GM10266 (cell line): ENCODE data around the gene LMX1B.

Source experiments
- DNase-seq: peaks from one replicate; pipeline ENCODE4 v3.0.0; 2012; ENCODE audit errors: extremely low spot score
- CTCF ChIP-seq: IDR thresholded peaks from 2 replicates; pipeline ENCODE4 v1.5.1; 2012; ENCODE audit warnings: mild to moderate bottlenecking, low read depth; ENCODE audit not compliant: control insufficient read depth, insufficient read depth; ENCODE audit errors: missing control alignments

Gene LMX1B

DNA sequence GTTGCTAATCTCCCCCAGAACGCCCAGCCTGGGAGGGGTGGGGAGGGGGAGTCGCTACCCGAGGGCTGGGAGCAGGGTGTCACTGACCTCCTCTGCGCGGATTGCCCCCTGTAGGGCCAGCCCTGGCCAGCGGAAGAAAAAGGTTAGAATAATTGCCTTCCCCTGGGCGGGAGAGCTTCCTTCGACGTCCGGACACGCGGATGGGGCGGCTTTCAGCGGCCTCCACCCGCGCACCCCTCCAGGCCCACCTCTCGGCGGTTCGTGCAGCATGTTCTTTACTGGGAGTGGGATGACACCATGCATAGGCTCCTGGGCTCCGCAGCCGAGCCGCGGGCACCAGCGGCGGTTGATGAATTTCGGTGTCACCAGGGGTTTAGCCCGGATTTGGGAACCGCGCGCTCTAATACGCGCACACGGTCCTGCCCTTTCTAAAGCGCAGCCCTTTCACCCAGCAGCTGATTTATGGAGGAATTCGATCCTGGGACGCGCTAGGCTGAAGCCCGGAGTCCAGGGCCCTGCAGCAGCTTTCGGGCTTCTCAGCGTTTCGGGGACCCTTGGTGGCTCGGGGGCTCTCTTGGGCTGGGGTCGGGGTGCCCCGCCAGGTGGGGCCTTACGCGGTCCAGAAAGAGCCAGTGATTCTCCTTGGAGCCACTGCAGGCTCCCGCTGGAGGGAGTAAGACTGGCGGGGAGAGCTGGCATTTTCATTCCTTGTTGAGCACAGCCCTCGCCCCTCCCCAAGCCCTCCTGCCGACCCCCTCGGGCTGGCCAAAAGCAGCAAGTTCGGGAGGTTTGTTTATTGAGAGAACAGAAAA lies 10.1 kb downstream of the LMX1B start:
- no peak for TF ChIP-seq CTCF
- DNase-seq, result no peak

GRCh38 chr9:126624479-126624826 lies 10.7 kb downstream of the LMX1B start:
- TF ChIP-seq CTCF, result no peak
- no peak for DNase-seq

DNA sequence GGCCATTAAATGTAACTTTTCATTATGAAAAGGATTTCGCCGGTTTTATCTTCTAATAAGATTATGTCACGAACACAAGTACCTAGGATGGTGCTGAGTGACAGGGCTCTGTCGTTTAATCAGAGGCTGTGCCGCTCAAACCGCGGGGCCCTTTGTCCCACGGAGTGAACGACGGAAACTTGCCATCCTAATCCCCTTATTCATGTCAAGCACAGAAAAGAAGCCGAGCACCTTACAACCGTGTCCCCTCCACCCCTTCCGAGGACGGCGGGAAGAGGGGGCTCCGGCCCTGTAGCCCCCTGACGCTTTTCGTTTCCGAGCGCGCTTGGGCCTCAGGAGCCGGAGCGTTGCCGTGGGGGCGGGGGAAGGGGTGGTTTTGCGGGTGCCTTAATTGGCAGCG lies 11.2 kb downstream of the LMX1B start:
- TF ChIP-seq CTCF, result no peak
- DNase-seq, result no peak

DNA sequence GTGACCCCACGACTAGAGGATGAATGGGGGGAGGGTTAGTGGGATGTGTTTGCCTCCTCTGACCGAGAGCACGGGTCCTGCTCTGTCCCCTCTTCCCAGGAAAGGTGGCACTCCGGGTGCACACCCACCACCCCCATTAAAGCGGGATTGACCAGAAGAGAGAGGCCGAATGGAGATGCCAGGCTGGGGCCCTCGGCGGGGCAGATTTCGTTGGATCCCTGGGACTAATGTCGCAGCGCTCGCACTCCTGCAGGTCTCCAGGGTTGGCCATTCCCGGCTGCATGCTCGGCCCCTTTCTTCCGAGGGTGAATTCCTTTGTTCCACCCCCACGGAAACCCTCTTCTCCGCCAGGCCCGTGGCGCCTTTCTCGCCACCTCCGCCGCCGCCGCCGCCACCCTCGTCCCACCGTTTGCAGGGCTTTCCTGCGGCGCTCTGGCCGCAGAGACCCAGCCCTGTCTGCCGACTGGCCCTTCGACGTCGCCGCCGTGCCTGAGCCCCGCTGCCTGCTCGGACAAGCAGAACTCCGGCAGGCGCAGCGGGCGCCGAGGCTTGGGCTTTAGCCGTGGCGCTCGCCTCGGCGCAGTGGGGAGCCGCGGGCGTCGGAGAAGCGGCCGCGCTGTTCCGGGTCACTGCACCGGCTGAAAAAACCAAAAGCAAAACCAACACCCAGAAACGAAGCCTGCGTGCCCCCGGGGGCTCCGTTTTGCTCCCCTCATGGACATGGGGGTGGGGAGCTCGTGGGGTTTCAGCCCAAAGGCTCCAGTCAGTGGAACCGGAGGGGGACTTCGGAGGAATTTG lies 11.8 kb downstream of the LMX1B start:
- no peak for TF ChIP-seq CTCF
- DNase-seq, result no peak

- DNase-seq, result no peak
- TF ChIP-seq CTCF, result no peak
These were observed 12.6 kb downstream of the LMX1B start for GRCh38 chr9:126626127-126626925.

DNA sequence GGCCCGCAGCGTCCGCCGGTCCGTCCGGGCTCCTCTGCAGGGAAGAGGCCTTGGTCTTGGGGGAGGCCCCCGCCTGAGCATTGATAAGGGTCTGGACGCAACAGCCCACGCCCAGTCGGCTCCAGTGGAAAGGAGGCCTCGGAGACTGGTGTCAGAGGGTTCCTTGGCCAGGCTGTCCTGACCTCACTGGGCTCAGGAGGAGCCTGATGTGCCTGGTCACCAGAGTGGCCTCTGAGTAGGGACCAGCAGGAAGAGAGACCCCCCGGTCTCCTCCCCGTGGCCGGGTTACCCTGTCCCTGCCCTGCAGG lies 13.2 kb downstream of the LMX1B start:
- TF ChIP-seq CTCF, result no peak
- DNase-seq, result no peak
